ENCODE data around the gene NAIF1.

Gene NAIF1

GRCh38 chr9:128021098-128021497, 46.0 kb downstream of the NAIF1 start:
- no peak for DNase-seq (ENCODE audit: low read depth)

GRCh38 chr9:128020692-128021091, 46.4 kb downstream of the NAIF1 start:
- no peak for DNase-seq (ENCODE audit: low read depth)
- TF ChIP-seq CTCF (conservative IDR thresholded peaks at IDR 0.05; ENCODE audit: low read depth, low read length) = peak; percentile 44
- H3K4me3 ChIP-seq (ENCODE audit: low read length) = no peak overlapping the region

More at GRCh38 chr9:128021098-128021497, 46.0 kb downstream of the NAIF1 start:
- H3K4me3 ChIP-seq (ENCODE audit: low read length) = no peak overlapping the region
- TF ChIP-seq CTCF (conservative IDR thresholded peaks at IDR 0.05; ENCODE audit: low read depth, low read length) = no peak

DNA sequence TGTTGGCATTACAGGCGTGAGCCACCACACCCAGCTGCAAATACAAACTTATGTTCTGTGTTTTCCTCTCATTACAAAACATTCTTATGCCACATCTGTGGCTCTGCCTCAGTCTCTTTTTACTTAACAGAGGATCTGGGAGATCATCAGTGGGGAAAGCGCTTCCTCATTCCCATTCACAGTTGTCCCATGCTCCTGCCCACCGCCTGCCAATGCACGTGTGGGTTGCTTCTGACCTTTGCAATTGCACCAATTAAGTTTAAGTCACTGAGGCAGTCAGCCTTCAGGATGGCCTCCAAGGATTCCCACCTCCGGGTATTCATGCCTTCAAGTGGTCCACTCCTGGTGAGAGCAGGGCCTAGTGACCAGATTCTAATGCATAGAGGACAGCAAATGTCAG, 51.4 kb downstream of the NAIF1 start:
- no peak overlapping the region for H3K4me3 ChIP-seq (ENCODE audit: low read length)
- DNase-seq (ENCODE audit: low read depth) = no peak
- TF ChIP-seq CTCF (conservative IDR thresholded peaks at IDR 0.05; ENCODE audit: low read depth, low read length) = no peak

Data from retinal pigment epithelial cell (primary cell).